SK-N-SH (cell line): ENCODE measurements around the gene TROAP.

Source experiments
- CTCF ChIP-seq: fragments of 200-600 bp; sonication (generic); IDR thresholded peaks from 2 replicates; pipeline ENCODE4 v1.6.1; 2017; ENCODE audit warnings: antibody characterized with exemption, mild to moderate bottlenecking, moderate library complexity
- EP300 ChIP-seq, 2 experiments: IDR thresholded peaks; 2 replicates each; pipeline versions ENCODE4 v1.4.0 to v1.6.1; 2012; ENCODE audit warnings: borderline replicate concordance in 1 of 2, low read depth in 1 of 2, low read length in 1 of 2
- GABPA ChIP-seq: IDR thresholded peaks from 2 replicates; pipeline ENCODE4 v1.4.0; 2012; ENCODE audit warnings: low read depth, mild to moderate bottlenecking
- GATA2 ChIP-seq: sonication (generic); formaldehyde crosslinking; IDR thresholded peaks from 2 replicates; pipeline ENCODE4 v1.5.0; 2020; ENCODE audit warnings: mild to moderate bottlenecking, missing genetic modification reagents
- MXI1 ChIP-seq: IDR thresholded peaks from 2 replicates; pipeline ENCODE4 v1.6.1; 2012; ENCODE audit warnings: mild to moderate bottlenecking, low read depth, low read length, improper control_type of control experiment
- PBX3 ChIP-seq: IDR thresholded peaks from 2 replicates; pipeline ENCODE4; 2012
- SMC3 ChIP-seq: IDR thresholded peaks from 2 replicates; pipeline ENCODE4 v1.6.1; 2012; ENCODE audit warnings: low read depth, low read length, improper control_type of control experiment
- USF2 ChIP-seq: fragments of 150-350 bp; IDR thresholded peaks from 2 replicates; pipeline ENCODE4 v1.6.1; 2017; ENCODE audit warnings: antibody characterized with exemption, low read length, low read depth, borderline replicate concordance
- ZBTB33 ChIP-seq: IDR thresholded peaks from 2 replicates; pipeline ENCODE4 v1.4.0; 2012; ENCODE audit warnings: low read depth, borderline replicate concordance

- TF ChIP-seq GATA2 (CRISPR knock-in tag) (no peak), CTCF (no peak), PBX3 (no peak), EP300 (IDR thresholded peaks at IDR 0.05; ENCODE audit: borderline replicate concordance in 1 of 2, low read depth in 1 of 2, low read length in 1 of 2) (no peak), ZBTB33 (no peak), MXI1 (no peak), USF2 (no peak), SMC3 (no peak), GABPA (no peak)
Measured at GRCh38 chr12:49345051-49345824, 22.2 kb downstream of the TROAP start.
